ENCODE data around the gene STEAP2.

DNA sequence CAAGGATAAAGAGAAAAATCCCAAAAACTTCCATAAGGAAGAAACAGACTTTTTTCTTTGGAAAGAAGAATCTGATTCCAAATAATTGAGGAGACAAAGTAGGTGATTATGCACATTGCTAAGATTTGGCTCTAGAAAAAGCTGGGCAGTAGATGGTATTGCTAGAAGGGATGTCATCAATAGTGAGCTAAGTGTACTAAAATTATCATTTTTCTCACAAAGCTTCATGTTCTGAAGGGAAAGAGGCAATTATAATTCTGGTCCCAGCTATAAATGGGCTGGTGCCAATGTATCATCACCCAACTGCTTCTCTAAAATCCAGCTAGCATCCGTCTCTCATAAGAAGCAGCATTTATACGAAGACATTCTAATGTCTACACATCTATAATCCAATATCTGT is 33.4 kb upstream of the STEAP2 start:
- TF ChIP-seq, protein P1, sequence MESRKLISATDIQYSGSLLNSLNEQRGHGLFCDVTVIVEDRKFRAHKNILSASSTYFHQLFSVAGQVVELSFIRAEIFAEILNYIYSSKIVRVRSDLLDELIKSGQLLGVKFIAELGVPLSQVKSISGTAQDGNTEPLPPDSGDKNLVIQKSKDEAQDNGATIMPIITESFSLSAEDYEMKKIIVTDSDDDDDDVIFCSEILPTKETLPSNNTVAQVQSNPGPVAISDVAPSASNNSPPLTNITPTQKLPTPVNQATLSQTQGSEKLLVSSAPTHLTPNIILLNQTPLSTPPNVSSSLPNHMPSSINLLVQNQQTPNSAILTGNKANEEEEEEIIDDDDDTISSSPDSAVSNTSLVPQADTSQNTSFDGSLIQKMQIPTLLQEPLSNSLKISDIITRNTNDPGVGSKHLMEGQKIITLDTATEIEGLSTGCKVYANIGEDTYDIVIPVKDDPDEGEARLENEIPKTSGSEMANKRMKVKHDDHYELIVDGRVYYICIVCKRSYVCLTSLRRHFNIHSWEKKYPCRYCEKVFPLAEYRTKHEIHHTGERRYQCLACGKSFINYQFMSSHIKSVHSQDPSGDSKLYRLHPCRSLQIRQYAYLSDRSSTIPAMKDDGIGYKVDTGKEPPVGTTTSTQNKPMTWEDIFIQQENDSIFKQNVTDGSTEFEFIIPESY (IDR thresholded peaks at IDR 0.05; ENCODE audit: extremely low read depth, insufficient replicate concordance, low read length), result no peak
- TF ChIP-seq, protein P2, sequence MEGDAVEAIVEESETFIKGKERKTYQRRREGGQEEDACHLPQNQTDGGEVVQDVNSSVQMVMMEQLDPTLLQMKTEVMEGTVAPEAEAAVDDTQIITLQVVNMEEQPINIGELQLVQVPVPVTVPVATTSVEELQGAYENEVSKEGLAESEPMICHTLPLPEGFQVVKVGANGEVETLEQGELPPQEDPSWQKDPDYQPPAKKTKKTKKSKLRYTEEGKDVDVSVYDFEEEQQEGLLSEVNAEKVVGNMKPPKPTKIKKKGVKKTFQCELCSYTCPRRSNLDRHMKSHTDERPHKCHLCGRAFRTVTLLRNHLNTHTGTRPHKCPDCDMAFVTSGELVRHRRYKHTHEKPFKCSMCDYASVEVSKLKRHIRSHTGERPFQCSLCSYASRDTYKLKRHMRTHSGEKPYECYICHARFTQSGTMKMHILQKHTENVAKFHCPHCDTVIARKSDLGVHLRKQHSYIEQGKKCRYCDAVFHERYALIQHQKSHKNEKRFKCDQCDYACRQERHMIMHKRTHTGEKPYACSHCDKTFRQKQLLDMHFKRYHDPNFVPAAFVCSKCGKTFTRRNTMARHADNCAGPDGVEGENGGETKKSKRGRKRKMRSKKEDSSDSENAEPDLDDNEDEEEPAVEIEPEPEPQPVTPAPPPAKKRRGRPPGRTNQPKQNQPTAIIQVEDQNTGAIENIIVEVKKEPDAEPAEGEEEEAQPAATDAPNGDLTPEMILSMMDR (IDR thresholded peaks at IDR 0.05 in 2 of 3, conservative IDR thresholded peaks at IDR 0.05 in 1 of 3; ENCODE audit: borderline replicate concordance in 1 of 3, insufficient read depth in 1 of 3, low read depth in 2 of 3, low read length in 2 of 3), result no peak
- no peak for TF ChIP-seq SIN3A (IDR thresholded peaks at IDR 0.05; ENCODE audit: low read depth)

Data from HCT116 (cell line).